Medulla oblongata (tissue), 1 donor: ENCODE data around the gene GNA15.

Experiments
- DNase-seq: peaks from one replicate; pipeline ENCODE4 v3.0.0-alpha.2; 2015; ENCODE audit errors: extremely low spot score

Gene GNA15

GRCh38 chr19:3175781-3176714 is 40.2 kb downstream of the GNA15 start:
- no peak for DNase-seq

GRCh38 chr19:3176715-3177501 is 41.1 kb downstream of the GNA15 start:
- no peak for DNase-seq

DNA sequence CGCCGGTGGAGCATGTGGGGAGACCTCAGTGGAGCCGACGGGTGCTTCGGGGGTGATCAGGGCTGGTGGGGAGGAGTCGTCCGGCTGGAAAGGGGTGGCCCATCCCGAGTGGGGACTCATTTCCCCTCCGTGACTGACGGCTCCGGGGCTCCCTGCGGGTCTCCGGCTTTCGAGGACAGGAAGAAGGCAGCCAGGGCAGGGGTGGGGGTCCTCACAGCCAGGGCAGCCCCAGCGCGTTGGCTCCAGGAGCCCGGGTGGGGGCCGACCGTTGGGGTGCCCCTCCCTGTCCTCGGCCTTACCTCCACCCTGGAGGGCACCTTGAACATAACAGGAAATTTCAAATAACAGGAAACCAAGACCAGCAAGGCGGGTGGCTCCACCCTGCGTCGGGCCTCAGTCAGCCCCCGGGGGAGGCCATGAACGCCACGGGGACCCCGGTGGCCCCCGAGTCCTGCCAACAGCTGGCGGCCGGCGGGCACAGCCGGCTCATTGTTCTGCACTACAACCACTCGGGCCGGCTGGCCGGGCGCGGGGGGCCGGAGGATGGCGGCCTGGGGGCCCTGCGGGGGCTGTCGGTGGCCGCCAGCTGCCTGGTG is 42.6 kb downstream of the GNA15 start, which contains the start of gene S1PR4:
TSS of gene S1PR4 (plus strand) at position 393 of the 596 bp plus-strand sequence. CDS start at position 417, 24 bp downstream.
- no peak for DNase-seq

- DNase-seq, result no peak
These were observed 43.3 kb downstream of the GNA15 start for GRCh38 chr19:3178973-3179738.

DNA sequence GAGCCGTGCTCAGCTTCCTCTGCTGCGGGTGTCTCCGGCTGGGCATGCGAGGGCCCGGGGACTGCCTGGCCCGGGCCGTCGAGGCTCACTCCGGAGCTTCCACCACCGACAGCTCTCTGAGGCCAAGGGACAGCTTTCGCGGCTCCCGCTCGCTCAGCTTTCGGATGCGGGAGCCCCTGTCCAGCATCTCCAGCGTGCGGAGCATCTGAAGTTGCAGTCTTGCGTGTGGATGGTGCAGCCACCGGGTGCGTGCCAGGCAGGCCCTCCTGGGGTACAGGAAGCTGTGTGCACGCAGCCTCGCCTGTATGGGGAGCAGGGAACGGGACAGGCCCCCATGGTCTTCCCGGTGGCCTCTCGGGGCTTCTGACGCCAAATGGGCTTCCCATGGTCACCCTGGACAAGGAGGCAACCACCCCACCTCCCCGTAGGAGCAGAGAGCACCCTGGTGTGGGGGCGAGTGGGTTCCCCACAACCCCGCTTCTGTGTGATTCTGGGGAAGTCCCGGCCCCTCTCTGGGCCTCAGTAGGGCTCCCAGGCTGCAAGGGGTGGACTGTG is 44.0 kb downstream of the GNA15 start:
- no peak for DNase-seq

GRCh38 chr19:3183721-3184641 is 48.1 kb downstream of the GNA15 start:
- DNase-seq, result no peak

DNA sequence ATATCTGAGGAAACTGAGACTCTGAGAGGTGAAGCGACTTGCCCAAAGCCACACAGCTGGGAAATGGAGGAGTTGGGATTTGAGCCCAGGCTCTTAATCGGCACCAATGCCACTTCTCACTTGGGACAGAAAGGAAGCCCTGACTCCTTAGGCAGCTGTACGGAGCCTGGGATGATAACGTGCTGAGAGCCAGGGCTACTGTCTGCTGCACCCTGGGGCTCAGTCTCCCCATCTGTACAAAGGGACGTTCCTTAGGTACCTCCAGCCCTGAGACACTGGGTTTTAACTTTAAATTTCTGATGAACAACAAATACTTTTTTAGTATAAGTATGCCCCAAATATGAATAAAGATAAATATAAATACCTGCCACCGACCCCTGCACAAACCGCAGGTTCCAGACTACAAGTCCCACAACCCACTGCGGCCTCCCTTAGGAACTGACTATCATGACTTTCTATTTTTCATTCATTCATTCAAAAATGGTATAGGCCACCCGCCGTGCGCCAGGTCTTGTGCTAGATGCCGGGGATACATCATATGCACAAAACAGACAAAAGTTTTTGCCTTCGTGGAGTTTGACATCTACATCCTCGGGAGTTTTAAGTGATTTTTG is 49.1 kb downstream of the GNA15 start:
- no peak for DNase-seq

DNA sequence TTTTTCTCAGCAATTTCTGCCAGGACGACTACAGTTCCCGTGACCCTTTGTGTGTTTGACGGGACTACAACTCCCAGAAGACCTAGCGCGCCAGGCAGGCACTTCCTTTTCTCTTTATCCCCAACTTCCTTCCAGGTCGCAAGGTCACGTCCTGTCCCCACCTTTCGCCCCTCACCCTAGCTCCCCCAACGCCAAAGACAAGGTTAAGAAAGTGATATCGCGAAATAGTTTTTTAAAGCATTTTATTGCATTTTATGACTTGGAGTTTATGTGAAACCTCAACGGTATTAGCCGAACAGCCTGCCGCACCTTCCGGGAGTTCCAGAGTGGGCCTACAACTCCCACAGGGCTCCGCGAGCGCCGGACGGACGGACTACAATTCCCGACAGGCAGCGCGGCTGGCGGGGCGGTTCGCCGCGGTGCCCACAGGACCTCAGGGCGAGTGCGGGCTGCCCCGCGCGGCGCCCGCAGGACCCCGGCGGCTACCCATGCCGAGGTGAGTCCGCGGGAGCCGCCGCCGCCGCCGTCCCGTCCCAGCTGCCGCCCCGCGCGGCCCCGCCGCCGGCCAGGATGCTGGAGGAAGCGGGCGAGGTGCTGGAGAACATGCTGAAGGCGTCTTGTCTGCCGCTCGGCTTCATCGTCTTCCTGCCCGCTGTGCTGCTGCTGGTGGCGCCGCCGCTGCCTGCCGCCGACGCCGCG is 49.8 kb downstream of the GNA15 start, which contains the start of gene NCLN:
TSS of gene NCLN (plus strand) at position 470 of the 699 bp plus-strand sequence. CDS start at position 571, 101 bp downstream.
- peak; percentile 99 for DNase-seq

- DNase-seq, result no peak
These were observed 50.4 kb downstream of the GNA15 start for GRCh38 chr19:3186160-3186688.

- DNase-seq, result no peak
These were observed 51.2 kb downstream of the GNA15 start for GRCh38 chr19:3186891-3187661.

GRCh38 chr19:3187662-3188511 is 52.1 kb downstream of the GNA15 start:
- no peak for DNase-seq

DNA sequence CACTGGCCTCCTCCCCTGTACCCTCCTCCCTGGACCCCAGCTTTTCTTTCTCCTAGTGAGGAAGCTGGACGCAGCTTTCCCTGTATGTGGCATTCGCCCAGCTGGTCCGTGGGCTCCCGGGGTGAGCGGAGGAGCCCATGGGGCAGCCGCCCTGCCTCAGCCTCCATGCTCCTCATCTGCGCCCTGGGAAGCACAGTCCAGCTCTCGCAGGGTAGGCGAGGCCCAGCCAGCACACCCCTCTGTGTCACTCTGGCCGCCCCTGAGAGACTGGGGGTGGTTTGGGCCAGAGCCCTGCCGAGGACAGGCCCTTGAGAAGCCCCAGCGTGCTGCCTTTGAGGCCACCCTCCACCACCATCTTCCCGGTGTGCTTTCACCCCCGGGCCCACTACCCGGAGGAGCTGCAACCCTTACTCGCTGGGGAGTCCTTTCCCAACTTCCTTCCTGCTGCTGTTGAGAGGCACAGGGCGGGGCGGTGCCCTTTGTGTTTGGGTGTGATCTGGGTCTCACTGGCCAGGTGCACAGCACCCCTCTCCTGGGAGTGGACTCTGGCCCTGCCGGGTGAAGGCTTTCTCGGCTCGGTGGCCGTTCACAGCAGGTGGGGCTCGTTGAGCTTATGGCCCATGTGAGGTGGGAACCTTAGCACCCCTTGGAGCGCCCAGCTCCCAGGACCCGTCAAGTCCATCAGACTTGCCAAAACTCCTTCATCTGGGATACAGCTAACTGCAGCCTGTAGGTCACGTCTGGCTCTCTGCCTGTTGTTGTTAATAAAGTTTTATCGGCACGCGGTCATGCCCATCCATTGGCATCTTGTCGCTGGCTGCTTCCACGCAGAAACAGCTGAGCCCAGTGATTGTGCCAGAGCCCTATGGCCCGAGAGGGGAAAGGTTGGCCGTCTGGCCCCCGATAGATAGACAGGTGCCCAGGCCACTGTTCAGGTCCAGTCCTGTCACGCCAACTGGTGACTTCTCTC is 53.1 kb downstream of the GNA15 start:
- DNase-seq, result no peak

GRCh38 chr19:3189702-3190469 is 54.1 kb downstream of the GNA15 start:
- DNase-seq, result no peak

GRCh38 chr19:3190470-3190770 is 54.6 kb downstream of the GNA15 start:
- no peak for DNase-seq
